22Rv1 (cell line): ENCODE data around the gene TPK1.

Source experiments
- H3K27ac ChIP-seq: fragments of 450-650 bp; 2 replicates; pipeline ENCODE4 v1.5.1; 2017
- CTCF ChIP-seq: fragments of 450-650 bp; IDR thresholded peaks from 2 replicates; pipeline ENCODE4 v1.5.1; 2017; ENCODE audit warnings: mild to moderate bottlenecking
- ZFX ChIP-seq: fragments of 450-650 bp; IDR thresholded peaks from 2 replicates; pipeline ENCODE4 v1.6.1; 2017; ENCODE audit warnings: antibody characterized with exemption, borderline replicate concordance

TPK1 gene

GRCh38 chr7:144403102-144403501, 432.8 kb downstream of the TPK1 start:
- no peak overlapping the region for H3K27ac ChIP-seq

More at GRCh38 chr7:144403102-144403501, 432.8 kb downstream of the TPK1 start:
- no peak for TF ChIP-seq ZFX
- no peak for TF ChIP-seq CTCF
